Measurements from ENCODE around the gene BRD1. TPM values are rescaled to one million over a fixed set of nuclear protein-coding genes. Genes with fewer than 3 reads are reported as not detected.

The BRD1 gene
- total RNA-seq, 1 experiment from 2014 or later: 31.3 TPM

GRCh38 chr22:49774046-49774445 lies 53.6 kb downstream of the BRD1 start:
- peaks cover 7% of the 10 kb centered on the region; the same call in 1 of the 2 replicates for H4K20me1 ChIP-seq (ENCODE audit: insufficient read depth)
- no peaks in the 10 kb centered on the region for H3K27me3 ChIP-seq (ENCODE audit: insufficient read depth, low read length)
- TF ChIP-seq MAX (IDR thresholded peaks at IDR 0.05) (no peak), POLR2A (IDR thresholded peaks at IDR 0.05; ENCODE audit: borderline replicate concordance, extremely low read depth, insufficient read depth, insufficient read length) (no peak), CBX3 (IDR thresholded peaks at IDR 0.05; ENCODE audit: low read depth) (no peak), ZFX (IDR thresholded peaks at IDR 0.05) (no peak), ZBTB33 (IDR thresholded peaks at IDR 0.05; ENCODE audit: extremely low read depth, insufficient replicate concordance, low read length) (no peak), RAD21 (IDR thresholded peaks at IDR 0.05; ENCODE audit: low read depth) (no peak), CTCF (IDR thresholded peaks at IDR 0.05 in 2 of 3, conservative IDR thresholded peaks at IDR 0.05 in 1 of 3; ENCODE audit: borderline replicate concordance in 1 of 3, insufficient read depth in 1 of 3, low read depth in 2 of 3, low read length in 2 of 3) (no peak)
- peaks cover 6 to 18% of the 10 kb centered on the region in 2 experiments for H3K36me3 ChIP-seq (ENCODE audit: control insufficient read depth in 1 of 2, insufficient read depth in 2 of 2, low read length in 2 of 2)
- no peaks in the 10 kb centered on the region for H3K9me3 ChIP-seq (ENCODE audit: control insufficient read depth in 1 of 2, insufficient read depth in 1 of 2, low read depth in 1 of 2, low read length in 2 of 2)
- CTCF ChIA-PET: no interaction called here
- no peaks in the 10 kb centered on the region; the same call in 1 of the 2 replicates for H3K79me2 ChIP-seq (ENCODE audit: insufficient read depth, low read length)
- no peak overlapping the region for H2AFZ ChIP-seq (ENCODE audit: low read depth, low read length, poor library complexity, severe bottlenecking)
- RAD21 ChIA-PET (ENCODE audit: low non-redundant PET in 1 of 2, low total read pairs in 2 of 2, uncharacterized antibody in 2 of 2, unreplicated experiment in 2 of 2): no interaction called here
- ATAC-seq: no peak
- no peak overlapping the region for H3K27ac ChIP-seq (ENCODE audit: low read depth, low read length)
- no peaks in the 10 kb centered on the region for H3K9me2 ChIP-seq (ENCODE audit: insufficient read depth)
- no peak for DNase-seq (ENCODE audit: low read depth, low spot score)
- BruUV-seq (replicated peaks): no TSS peak
- no peak overlapping the region for H3K4me3 ChIP-seq (replicated peaks in 1 of 2; ENCODE audit: low read depth in 1 of 2, low read length in 2 of 2)
- intact Hi-C loops (cut with micrococcal nuclease): no loop called here
- POLR2A ChIA-PET: no interaction called here
- H3K4me2 ChIP-seq (ENCODE audit: low read length): no peak overlapping the region
- H3K9ac ChIP-seq (ENCODE audit: low read length): no peak overlapping the region
- H3K4me1 ChIP-seq (ENCODE audit: control insufficient read depth in 1 of 2, insufficient read depth in 2 of 2, low read length in 2 of 2): no peaks in the 10 kb centered on the region
